Left lung (tissue), 10 donors: ENCODE results near the gene ZNF580. TPM values are rescaled to one million over a fixed set of nuclear protein-coding genes. Genes with fewer than 3 reads are reported as not detected.

Experiments used
- ATAC-seq: fragments of 200-7000 bp; cut with Tn5 transposase; one replicate; pipeline ENCODE4 v1.9.1; 2020; ENCODE audit warnings: moderate library complexity
- DNase-seq, 4 donors: peaks; one replicate each; pipeline ENCODE4 v3.0.0-alpha.2; 2013 to 2020
- H3K27ac ChIP-seq, 2 donors: fragments of 200-600 bp; sonication (generic) in 1 of 2; one replicate each; pipeline versions ENCODE4 v1.5.0 to v1.8.0; 2020 to 2021
- H3K27me3 ChIP-seq, 2 donors: fragments of 200-600 bp; sonication (generic) in 1 of 2; one replicate each; pipeline versions ENCODE4 v1.5.0 to v1.8.0; 2020 to 2021
- H3K36me3 ChIP-seq, 2 donors: fragments of 200-600 bp; sonication (generic) in 1 of 2; one replicate each; pipeline versions ENCODE4 v1.5.0 to v1.8.0; 2020 to 2021
- H3K4me1 ChIP-seq, 2 donors: fragments of 200-600 bp; one replicate each; pipeline ENCODE4 v1.8.0; 2021
- H3K4me3 ChIP-seq, 2 donors: fragments of 200-600 bp; sonication (generic) in 1 of 2; one replicate each; pipeline versions ENCODE4 v1.5.0 to v1.8.0; 2020 to 2021; ENCODE audit warnings: mild to moderate bottlenecking in 1 of 2
- H3K9me3 ChIP-seq, 2 donors: fragments of 200-600 bp; sonication (generic) in 1 of 2; one replicate each; pipeline versions ENCODE4 v1.5.0 to v1.8.0; 2020 to 2021
- CTCF ChIP-seq, 2 donors: fragments of 200-600 bp; sonication (generic) in 1 of 2; IDR thresholded peaks; one replicate each; pipeline versions ENCODE4 v1.5.0 to v1.8.0; 2021; ENCODE audit warnings: antibody characterized with exemption in 2 of 2
- intact Hi-C, 2 donors: fragments of 100-400 bp; cut with DNase I; formaldehyde crosslinking; loops; one replicate each; pipeline versions ENCODE4 v1.11.2 to v1.14.2; 2022
- polyA plus RNA-seq, 6 donors: library from polyadenylated mRNA; unstranded; fragments of 120-200 nt; gene quantifications; one replicate each; pipeline ENCODE4 v1.2.1, GENCODE V29; 2013; ENCODE audit not compliant: insufficient read length in 6 of 6
- total RNA-seq, 2 donors: library from RNA; stranded (reverse); fragmentation: NEBNext Ultra II Directional; extraction: Animal tissue kit (Norgen Biotek cat#: 25700); gene quantifications; one replicate each; pipeline ENCODE4 v1.2.1, GENCODE V29; 2021
- donor health status: DM: no; HTN: yes; CAD: no.
- donor health status: DM: no; HTN: no; CAD: no.

The ZNF580 gene
- total and polyA plus RNA-seq, 8 donors = 33.8 to 49.5 (median 39.1) TPM

- ATAC-seq (no peak), DNase-seq (peak in 1 of 4 donors; percentile 68)
- intact Hi-C loops = no loop called here
- Histone ChIP-seq H3K4me1 (peaks cover 21 to 81% of the 10 kb centered on the region in 2 donors), H3K27me3 (peaks cover 0 to 13% of the 10 kb centered on the region in 2 donors), H3K27ac (no peak overlapping the region), H3K36me3 (peaks cover 0 to 12% of the 10 kb centered on the region in 2 donors), H3K9me3 (no peaks in the 10 kb centered on the region), H3K4me3 (peak overlapping the region in 1 of 2 donors; percentile 74)
- no peak for TF ChIP-seq CTCF (IDR thresholded peaks at IDR 0.05)
Observed at GRCh38 chr19:55644842-55645511, 4.2 kb downstream of the ZNF580 start.

GRCh38 chr19:55645512-55645881, 4.7 kb downstream of the ZNF580 start:
- Histone ChIP-seq H3K27me3 (peaks cover 0 to 13% of the 10 kb centered on the region in 2 donors), H3K4me3 (no peak overlapping the region), H3K9me3 (no peaks in the 10 kb centered on the region), H3K4me1 (peaks cover 15 to 76% of the 10 kb centered on the region in 2 donors), H3K27ac (no peak overlapping the region), H3K36me3 (peaks cover 0 to 12% of the 10 kb centered on the region in 2 donors)
- intact Hi-C loops = no loop called here
- DNase-seq = no peak
- no peak for TF ChIP-seq CTCF (IDR thresholded peaks at IDR 0.05)
- no peak for ATAC-seq

- Histone ChIP-seq H3K27ac (peak overlapping the region; percentile 65 to 70), H3K4me1 (peaks cover 14 to 63% of the 10 kb centered on the region in 2 donors)
- intact Hi-C loops = no loop called here
Observed at GRCh38 chr19:55646889-55647731, 6.3 kb downstream of the ZNF580 start.

GRCh38 chr19:55647732-55648584, 7.2 kb downstream of the ZNF580 start, which contains the start of gene CCDC106:
Gene CCDC106 (plus strand): TSS chr19:55648212. CDS start chr19:55649047, 835 bp downstream.
- H3K4me1 ChIP-seq = peaks cover 14 to 56% of the 10 kb centered on the region in 2 donors

More at GRCh38 chr19:55646889-55647731, 6.3 kb downstream of the ZNF580 start:
- Histone ChIP-seq H3K4me3 (peak overlapping the region; percentile 67 to 79), H3K9me3 (no peaks in the 10 kb centered on the region), H3K36me3 (peaks cover 0 to 16% of the 10 kb centered on the region in 2 donors), H3K27me3 (peaks cover 0 to 9% of the 10 kb centered on the region in 2 donors)
- ATAC-seq (no peak), DNase-seq (peak in 1 of 4 donors; percentile 29)
- TF ChIP-seq CTCF (IDR thresholded peaks at IDR 0.05) = no peak

More at GRCh38 chr19:55647732-55648584, 7.2 kb downstream of the ZNF580 start, which contains the start of gene CCDC106:
- intact Hi-C loops = no loop called here
- Histone ChIP-seq H3K4me3 (peak within 1 kb of the TSS; percentile 67 to 79), H3K36me3 (peaks cover 0 to 22% of the 10 kb centered on the region in 2 donors), H3K27ac (peak within 1 kb of the TSS; percentile 65 to 70), H3K9me3 (no peaks in the 10 kb centered on the region), H3K27me3 (peaks cover 0 to under 1% of the 10 kb centered on the region in 2 donors)
- peak in 3 of 4 donors; percentile 80 to 85 (median 81) for DNase-seq
- TF ChIP-seq CTCF (IDR thresholded peaks at IDR 0.05) = no peak
- ATAC-seq = peak; percentile 66
